Measurements from ENCODE around the gene NFIX. TPM values are rescaled to one million over a fixed set of nuclear protein-coding genes. Genes with fewer than 3 reads are reported as not detected.

NFIX gene
- total and polyA plus RNA-seq, 12 donors: 16.8 to 162 (median 138) TPM

DNA sequence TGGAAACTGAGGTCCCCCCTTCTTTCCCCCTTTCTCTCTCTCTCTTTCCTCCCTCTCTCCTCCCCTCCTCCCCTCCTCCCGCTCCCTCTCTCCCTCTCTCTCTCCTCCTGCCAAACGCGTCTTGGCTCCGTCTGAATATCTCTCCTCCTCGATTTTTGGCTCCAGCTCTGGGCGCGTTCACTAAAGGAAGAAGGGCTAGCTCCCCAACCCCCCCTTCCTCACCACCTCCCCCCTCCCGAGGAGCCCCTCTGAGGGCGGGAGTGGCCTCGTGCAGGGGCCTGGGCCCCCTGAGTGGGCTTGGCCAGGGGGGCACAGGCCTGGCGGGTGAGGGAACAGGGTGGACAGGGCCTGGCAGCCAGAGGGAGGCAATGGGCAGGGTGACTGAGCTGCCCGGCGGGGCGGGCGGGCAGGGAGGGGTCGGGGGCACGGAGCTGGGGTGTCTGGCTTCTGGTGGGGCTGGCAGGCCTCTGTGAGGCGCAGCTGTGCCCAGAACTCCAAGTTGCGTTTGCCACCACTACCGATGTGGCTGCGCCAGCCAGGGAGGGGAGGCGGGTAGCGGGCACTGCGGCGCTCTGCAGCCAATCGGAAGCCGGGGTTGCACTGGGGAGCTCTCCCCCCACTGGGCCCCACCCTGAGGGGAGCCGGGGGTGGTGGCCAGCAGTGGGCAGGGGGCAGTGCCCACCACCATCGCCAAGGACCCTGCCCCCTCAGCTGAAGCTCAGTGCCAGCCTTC lies 7.1 kb downstream of the NFIX start:
- peak; percentile 66 to 82 for DNase-seq
- H3K4me3 ChIP-seq: peak overlapping the region in 9 of 10 donors; percentile 7 to 47 (median 40)
- H3K27ac ChIP-seq: peak overlapping the region; percentile 83 to 96 (median 92)
- H3K9me3 ChIP-seq: no peaks in the 10 kb centered on the region
- H3K4me1 ChIP-seq: peaks cover 18 to 79% (median 50%) of the 10 kb centered on the region in 9 donors
- TF ChIP-seq, protein P1, sequence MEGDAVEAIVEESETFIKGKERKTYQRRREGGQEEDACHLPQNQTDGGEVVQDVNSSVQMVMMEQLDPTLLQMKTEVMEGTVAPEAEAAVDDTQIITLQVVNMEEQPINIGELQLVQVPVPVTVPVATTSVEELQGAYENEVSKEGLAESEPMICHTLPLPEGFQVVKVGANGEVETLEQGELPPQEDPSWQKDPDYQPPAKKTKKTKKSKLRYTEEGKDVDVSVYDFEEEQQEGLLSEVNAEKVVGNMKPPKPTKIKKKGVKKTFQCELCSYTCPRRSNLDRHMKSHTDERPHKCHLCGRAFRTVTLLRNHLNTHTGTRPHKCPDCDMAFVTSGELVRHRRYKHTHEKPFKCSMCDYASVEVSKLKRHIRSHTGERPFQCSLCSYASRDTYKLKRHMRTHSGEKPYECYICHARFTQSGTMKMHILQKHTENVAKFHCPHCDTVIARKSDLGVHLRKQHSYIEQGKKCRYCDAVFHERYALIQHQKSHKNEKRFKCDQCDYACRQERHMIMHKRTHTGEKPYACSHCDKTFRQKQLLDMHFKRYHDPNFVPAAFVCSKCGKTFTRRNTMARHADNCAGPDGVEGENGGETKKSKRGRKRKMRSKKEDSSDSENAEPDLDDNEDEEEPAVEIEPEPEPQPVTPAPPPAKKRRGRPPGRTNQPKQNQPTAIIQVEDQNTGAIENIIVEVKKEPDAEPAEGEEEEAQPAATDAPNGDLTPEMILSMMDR (IDR thresholded peaks at IDR 0.05): peak in 4 of 9 donors; percentile 32 to 52 (median 48)
- WGBS, 2 donors: 35 to 51% methylated on average over 24 to 29 of the region's 29 CpGs
- no peaks in the 10 kb centered on the region for H3K27me3 ChIP-seq
- intact Hi-C loops (cut with DNase I): loop anchor here in 1 of 10 donors (2.0 kb wide), 1 partner anchor 20 kb away; no protein-coding TSS in a partner anchor
- peaks cover 0 to 17% (median 7%) of the 10 kb centered on the region in 9 donors for H3K36me3 ChIP-seq
- peak; percentile 68 to 83 (median 74) for ATAC-seq

DNA sequence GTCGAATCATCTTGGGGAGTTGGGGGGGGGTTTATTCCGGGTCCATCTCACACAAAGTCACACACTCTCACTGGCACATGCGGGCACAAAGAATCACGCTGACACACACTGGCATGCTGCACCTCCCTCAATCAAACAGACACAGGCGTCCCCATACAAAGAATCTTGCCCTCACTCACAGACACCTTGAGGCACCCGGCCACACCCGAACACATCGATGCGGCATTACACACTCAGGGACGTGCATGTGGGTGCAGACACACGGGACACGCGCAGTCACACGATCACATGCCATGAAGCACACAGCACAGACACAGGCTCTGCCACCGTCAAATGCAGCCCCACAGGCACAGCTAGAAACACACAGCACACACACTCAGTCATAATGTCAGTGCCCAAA lies 7.8 kb downstream of the NFIX start:
- H3K36me3 ChIP-seq: peaks cover 0 to 17% (median 7%) of the 10 kb centered on the region in 9 donors
- peaks cover 20 to 79% (median 53%) of the 10 kb centered on the region in 9 donors for H3K4me1 ChIP-seq
- ATAC-seq (peak in 1 of 8 donors; percentile 1), DNase-seq (no peak)
- no peaks in the 10 kb centered on the region for H3K27me3 ChIP-seq
- WGBS, 2 donors: 69 to 77% methylated on average over 15 of the region's 15 CpGs
- peak overlapping the region in 9 of 10 donors; percentile 86 to 96 (median 93) for H3K27ac ChIP-seq
- H3K9me3 ChIP-seq: no peaks in the 10 kb centered on the region
- TF ChIP-seq, protein P1 (IDR thresholded peaks at IDR 0.05): no peak
- peak overlapping the region in 8 of 10 donors; percentile 25 to 47 (median 42) for H3K4me3 ChIP-seq
- intact Hi-C loops (cut with DNase I): loop anchor here in 1 of 10 donors (2.0 kb wide), 1 partner anchor 20 kb away; no protein-coding TSS in a partner anchor

DNA sequence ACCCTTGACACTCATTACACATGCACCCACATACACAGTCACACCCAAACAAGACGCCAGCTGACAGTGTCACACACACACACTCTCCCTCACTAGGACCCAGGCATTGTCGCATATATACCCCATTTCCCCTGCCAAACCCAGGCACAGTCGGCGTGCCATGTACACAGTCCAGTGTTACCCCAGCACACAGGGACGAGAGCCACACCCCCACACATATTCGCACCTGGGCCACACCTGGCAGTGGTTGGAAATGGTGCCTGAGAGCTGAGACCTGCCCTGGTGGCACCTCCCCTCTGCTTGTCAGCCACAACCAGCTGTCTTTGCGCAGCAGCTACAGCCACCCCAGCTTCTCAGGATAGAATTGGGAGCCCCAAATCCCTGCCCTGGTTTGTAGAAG lies 9.0 kb downstream of the NFIX start:
- peaks cover 0 to 2% (median 0%) of the 10 kb centered on the region in 7 donors for H3K27me3 ChIP-seq
- no peaks in the 10 kb centered on the region for H3K9me3 ChIP-seq
- no peak overlapping the region for H3K4me3 ChIP-seq
- no peak for DNase-seq
- TF ChIP-seq, protein P1 (IDR thresholded peaks at IDR 0.05): no peak
- H3K27ac ChIP-seq: peak overlapping the region in 2 of 10 donors; percentile 32 to 96
- 90 to 91% methylated on average over 7 of the region's 7 CpGs for whole genome bisulfite sequencing, 2 donors
- peaks cover 23 to 91% (median 64%) of the 10 kb centered on the region in 9 donors for H3K4me1 ChIP-seq
- intact Hi-C loops (cut with DNase I): no loop called here
- peaks cover 0 to 15% (median 0%) of the 10 kb centered on the region in 9 donors for H3K36me3 ChIP-seq
- no peak for ATAC-seq

DNA sequence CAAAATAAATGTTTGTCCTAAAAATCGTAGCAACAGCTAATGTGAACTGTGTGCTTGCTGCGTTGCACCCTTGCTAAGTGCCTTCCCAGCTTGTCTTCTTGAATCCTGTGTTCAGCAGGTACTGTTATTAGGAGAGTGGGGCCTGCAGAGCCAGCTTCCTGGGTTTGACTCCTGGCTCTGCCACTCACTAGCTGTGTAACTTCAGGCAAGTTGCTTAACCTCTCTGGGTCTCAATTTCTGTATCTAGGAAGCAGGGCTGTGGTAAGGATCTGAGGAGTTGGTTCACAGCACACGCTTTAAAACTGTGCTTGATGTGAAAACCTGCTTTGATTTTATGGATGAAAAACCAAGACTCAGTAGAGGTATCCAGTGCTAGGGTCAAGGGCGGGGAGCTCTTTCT lies 10.0 kb downstream of the NFIX start:
- H3K4me1 ChIP-seq: peaks cover 27 to 95% (median 69%) of the 10 kb centered on the region in 9 donors
- WGBS, 2 donors: 89 to 93% methylated on average over 4 of the region's 4 CpGs
- DNase-seq: no peak
- no peaks in the 10 kb centered on the region for H3K9me3 ChIP-seq
- H3K4me3 ChIP-seq: no peak overlapping the region
- TF ChIP-seq, protein P1 (IDR thresholded peaks at IDR 0.05): no peak
- peaks cover 0 to 11% (median 0%) of the 10 kb centered on the region in 7 donors for H3K27me3 ChIP-seq
- peaks cover 0 to 8% (median 0%) of the 10 kb centered on the region in 9 donors for H3K36me3 ChIP-seq
- ATAC-seq: no peak
- H3K27ac ChIP-seq: peak overlapping the region in 3 of 10 donors; percentile 20 to 96 (median 46)
- intact Hi-C loops (cut with DNase I): no loop called here

Data from heart right ventricle (tissue), 16 donors.